VCaP (cell line): Measurements from ENCODE around the gene IGFL1.
"Not testable (repeated sequence)": the region's sequence is repeated elsewhere in the genome, so short reads cannot be mapped to it uniquely, and the experiment has no call there.

Experiments used
- H3K27ac ChIP-seq: fragments of 450-650 bp; 2 replicates; pipeline ENCODE4 v1.5.1; 2017
- TF ChIP-seq, protein P1 (sequence below): fragments of 450-650 bp; conservative IDR thresholded peaks from 2 replicates; pipeline ENCODE4 v1.5.1; 2017; ENCODE audit warnings: mild to moderate bottlenecking, moderate library complexity

Gene IGFL1

DNA sequence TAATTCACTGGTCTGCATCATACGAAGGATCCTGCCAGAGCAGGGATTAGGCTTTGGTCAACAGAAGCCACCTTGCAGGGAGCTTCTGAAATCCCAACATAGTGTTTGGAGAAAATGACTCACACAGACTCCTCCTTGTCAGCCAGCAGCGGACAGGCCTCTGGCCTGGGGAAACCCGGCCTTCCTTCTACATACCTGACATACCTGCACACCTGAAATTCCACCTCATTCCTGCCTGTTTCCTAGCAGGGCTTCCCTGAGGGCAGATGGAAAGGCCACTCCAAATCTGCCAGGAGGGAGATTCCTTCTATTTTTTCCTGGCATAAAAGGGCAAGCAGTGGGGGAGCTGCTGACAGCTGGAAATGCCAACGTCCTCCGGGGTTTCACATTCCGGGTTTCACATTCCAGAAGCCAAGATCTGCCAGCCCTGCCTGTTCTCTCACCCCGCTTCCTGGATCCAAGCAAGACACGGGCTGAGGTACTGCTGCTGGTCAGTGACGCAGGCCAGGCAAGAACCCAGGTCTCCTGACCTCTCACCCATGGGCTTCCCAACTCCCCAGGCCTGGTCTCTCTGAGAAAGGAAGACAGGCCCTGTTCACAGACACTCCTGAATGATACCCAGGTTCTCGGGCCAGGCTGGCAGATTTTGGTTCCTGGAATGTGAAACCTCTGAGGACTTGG, 18.2 kb upstream of the IGFL1 start:
- TF ChIP-seq, protein P1, sequence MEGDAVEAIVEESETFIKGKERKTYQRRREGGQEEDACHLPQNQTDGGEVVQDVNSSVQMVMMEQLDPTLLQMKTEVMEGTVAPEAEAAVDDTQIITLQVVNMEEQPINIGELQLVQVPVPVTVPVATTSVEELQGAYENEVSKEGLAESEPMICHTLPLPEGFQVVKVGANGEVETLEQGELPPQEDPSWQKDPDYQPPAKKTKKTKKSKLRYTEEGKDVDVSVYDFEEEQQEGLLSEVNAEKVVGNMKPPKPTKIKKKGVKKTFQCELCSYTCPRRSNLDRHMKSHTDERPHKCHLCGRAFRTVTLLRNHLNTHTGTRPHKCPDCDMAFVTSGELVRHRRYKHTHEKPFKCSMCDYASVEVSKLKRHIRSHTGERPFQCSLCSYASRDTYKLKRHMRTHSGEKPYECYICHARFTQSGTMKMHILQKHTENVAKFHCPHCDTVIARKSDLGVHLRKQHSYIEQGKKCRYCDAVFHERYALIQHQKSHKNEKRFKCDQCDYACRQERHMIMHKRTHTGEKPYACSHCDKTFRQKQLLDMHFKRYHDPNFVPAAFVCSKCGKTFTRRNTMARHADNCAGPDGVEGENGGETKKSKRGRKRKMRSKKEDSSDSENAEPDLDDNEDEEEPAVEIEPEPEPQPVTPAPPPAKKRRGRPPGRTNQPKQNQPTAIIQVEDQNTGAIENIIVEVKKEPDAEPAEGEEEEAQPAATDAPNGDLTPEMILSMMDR = no peak
- H3K27ac ChIP-seq = no peak overlapping the region

DNA sequence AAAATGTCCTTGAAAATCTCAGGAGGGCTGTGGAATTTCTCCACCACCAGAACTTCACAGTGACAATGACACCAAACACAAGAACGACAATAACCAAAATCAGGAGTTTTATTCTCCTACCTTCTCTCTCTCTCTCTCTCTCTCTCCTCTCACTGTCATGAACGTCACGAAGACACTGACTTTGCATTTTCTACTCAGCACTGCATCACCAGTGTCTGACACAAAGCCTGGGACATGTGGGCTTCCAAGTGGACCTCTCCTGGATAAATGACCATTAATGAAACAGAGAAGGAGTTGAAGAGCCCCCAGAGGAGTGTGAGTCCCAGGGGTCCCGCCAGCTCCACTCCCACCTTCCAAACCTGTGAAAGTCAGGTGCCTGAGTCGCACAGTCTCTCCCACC, 16.9 kb upstream of the IGFL1 start:
- H3K27ac ChIP-seq = not testable (repeated sequence)

DNA sequence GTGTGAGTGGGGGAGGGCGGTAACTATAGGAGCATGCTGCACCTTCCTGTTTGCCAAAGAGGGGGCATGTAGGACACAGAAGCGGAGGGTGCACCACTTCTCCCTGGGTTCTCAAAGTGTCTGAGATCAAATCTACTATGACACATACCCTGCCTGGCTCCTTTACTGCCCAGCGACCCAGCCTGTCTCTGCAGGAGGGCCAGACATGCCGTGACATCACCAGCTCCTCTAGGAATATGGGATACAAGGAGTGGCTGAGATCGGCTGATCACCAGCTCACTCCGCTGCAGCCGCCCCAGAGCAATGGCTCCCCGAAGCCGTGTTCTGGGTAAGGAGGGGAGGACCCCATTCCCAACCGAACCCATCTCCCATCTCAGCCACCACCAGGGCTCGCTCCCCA, 16.4 kb upstream of the IGFL1 start:
- TF ChIP-seq, protein P1 = no peak
- no peak overlapping the region for H3K27ac ChIP-seq

DNA sequence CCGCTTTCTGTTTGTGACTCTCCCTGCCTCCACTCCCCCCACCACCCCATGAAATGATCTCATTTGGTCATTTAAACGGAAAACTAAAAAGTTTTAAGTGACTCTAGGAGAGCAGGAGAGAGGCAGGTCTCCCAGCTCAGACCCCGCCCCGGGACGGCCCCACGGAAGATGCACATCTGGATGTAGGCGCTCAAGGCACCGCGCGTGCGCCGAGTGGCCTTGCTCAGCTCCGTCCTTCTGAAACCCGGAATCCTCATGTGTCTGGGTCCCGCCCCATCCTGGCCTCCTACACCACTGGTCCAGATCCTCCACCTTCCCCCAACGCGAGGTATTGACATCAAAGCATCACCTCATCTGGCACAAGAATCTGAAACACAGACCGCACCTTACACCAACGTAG, 15.7 kb upstream of the IGFL1 start:
- TF ChIP-seq, protein P1 = no peak
- no peak overlapping the region for H3K27ac ChIP-seq

DNA sequence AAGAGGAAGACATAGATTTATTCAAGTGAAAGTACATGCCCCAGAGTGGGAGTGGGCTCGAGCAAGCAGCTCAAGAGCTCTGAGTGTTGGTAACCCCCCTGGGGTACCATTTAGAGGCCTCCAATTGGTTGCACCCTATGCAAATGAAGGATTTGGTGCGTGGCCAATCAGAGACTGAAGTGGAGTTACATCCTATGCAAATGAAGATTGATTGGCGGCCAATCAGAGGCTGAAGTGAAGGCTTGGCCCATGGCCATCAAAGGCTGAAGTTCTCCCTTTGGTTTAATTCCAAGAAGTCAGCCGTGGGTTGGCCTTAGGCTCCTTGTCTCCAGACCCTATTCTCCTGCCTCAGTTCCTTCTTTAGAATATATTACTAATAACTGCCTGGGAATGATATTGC, 12.9 kb upstream of the IGFL1 start:
- H3K27ac ChIP-seq = no peak overlapping the region
- TF ChIP-seq, protein P1 = no peak

DNA sequence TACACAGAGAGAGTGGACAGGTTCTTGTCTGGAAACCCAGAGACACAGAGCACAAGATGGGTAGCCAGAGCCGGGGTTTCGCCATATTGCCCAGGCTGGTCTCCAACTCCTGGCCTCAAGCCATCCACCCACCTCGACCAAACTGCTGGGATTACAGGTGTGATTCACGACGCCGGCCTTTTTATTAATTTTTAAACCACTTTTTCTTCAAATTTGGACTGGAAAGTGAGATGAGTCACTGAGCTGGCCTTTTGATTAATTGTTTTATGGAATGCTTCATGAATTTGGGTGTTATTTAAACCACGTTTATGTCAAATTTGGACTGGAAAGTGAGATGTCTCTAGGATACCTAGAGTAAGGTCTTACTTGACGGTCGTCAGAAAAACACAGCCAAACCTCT, 12.1 kb upstream of the IGFL1 start:
- TF ChIP-seq, protein P1 = no peak
- H3K27ac ChIP-seq = no peak overlapping the region

DNA sequence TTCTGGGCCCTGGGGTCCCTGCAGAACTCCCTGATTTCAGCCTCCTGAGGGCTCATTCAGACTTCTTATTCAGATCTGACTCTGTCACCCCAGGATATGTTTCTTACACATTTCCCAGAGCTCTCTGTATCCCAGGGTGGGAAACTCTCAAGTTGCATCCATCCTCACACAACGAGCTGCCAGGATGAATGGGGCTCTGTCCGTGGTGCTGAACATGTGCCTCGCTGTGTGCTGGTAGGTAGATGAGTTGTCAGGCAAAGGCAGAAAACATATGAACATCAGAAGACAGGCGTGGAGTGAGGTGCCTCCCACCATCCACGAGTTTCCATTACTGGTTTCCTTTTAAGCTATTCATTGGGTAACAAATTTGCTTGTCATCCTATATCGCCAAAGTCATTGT, 11.4 kb upstream of the IGFL1 start:
- no peak overlapping the region for H3K27ac ChIP-seq
- TF ChIP-seq, protein P1 = no peak

DNA sequence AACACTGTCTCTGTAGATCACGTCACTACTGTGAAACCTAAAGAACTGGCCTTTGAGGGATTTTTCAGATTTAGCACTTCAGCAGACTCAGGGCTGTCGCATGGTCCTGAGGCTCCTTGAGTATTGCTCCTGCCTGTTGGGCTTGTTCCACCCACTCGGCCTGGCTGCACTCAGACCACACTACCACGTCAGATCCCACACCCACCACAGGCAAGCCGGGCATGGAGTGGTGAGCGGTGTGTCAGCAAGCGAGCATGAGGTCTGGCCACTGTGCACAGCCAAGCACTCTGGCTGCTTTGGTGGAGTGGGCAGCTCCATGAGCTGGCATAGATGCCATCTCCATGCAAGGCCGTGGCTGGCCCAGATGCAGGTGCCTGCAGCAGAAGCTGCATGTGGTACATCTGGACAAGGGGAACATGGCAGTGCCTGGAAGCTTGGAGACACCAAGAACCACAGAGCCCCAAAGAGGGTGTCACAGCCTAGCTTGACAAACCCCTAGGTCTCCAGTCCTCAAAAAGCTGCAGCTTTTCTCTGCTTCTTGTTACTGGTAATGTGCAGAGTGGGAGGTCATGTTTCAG, 9.4 kb upstream of the IGFL1 start:
- TF ChIP-seq, protein P1 = no peak

More for the DNA sequence above, 9.4 kb upstream of the IGFL1 start:
- H3K27ac ChIP-seq = no peak overlapping the region; the same call in 1 of the 2 replicates
